Measurements from ENCODE around the gene HOXD3. TPM values are rescaled to one million over a fixed set of nuclear protein-coding genes. Genes with fewer than 3 reads are reported as not detected.

The HOXD3 gene
- total and polyA plus RNA-seq, 2 of the 8 experiments (the other 6 are each of a cell fraction or from before 2014, with no cell fraction given): not detected

DNA sequence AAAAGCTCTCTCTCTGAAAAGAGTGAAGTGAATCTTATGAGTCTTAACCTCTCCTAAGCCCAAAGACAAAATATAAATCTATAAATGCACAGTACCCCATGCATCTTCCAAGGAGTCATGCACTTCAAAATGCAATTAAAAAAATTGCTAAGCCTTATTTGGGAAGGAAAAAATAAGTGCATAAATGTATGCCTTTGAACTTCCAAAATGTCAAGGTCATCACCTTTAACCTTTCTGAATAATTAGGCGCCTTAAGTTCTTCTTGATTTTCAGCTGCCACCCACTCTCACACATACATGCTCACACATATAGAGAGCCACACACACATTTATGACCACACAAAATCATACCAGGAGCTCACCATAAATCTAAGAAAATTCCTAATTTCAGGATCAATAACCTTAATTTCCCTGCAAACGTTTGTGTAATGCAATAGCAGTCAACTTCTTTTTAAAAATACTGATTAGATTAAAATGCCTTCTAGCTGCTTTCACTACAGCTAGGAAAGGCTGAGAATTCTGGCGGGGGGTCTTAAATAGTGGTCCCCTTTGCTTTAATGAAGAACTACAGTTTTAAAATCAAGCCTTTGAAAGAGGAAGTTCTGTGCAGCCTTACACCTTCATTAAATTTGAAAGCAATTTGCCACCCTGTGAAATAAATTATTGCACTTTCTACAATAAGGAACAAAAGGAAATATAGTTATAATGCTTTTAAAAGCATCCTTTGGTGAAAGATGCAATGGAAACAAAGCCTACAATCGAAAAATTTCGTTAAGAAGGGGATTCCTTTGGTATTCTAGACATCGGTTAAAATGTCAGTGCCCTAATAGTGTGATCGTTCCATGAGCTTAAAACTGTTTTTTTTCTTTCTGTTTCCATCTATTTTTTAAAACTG, 46.4 kb upstream of the HOXD3 start:
- Histone ChIP-seq H3K18ac (ENCODE audit: extremely low read depth, low read length) (no peak overlapping the region), H4K5ac (ENCODE audit: insufficient read length, low read depth, low read length) (no peak overlapping the region), H3K79me2 (ENCODE audit: control insufficient read depth in 1 of 2, insufficient read depth in 2 of 2, low read length in 2 of 2) (no peaks in the 10 kb centered on the region), H3K79me1 (ENCODE audit: low read depth, low read length) (no peaks in the 10 kb centered on the region), H2BK15ac (ENCODE audit: low read length) (no peak overlapping the region), H3K27me3 (replicated peaks in 1 of 4; ENCODE audit: control insufficient read depth in 3 of 4, extremely low read depth in 1 of 4, insufficient read depth in 3 of 4, low read length in 3 of 4) (peaks cover 95 to 99% (median 98%) of the 10 kb centered on the region in 4 experiments), H3K9me3 (ENCODE audit: insufficient read depth in 2 of 2, low read depth in 1 of 2, low read length in 1 of 2) (no peaks in the 10 kb centered on the region), H2BK12ac (ENCODE audit: low read depth, low read length) (no peak overlapping the region), H2AFZ (ENCODE audit: low read length) (no peak overlapping the region), H4K20me1 (replicated peaks in 1 of 2; ENCODE audit: control insufficient read depth in 1 of 2, insufficient read depth in 2 of 2, low read length in 2 of 2) (peaks cover 22 to 35% of the 10 kb centered on the region in 2 experiments), H3K14ac (ENCODE audit: insufficient read length) (no peak overlapping the region), H2BK5ac (ENCODE audit: low read depth, low read length) (no peak overlapping the region), H3K4ac (replicated peaks; ENCODE audit: insufficient read length, low read depth, low read length) (no peak overlapping the region), H3K27ac (ENCODE audit: low read depth, low read length) (no peak overlapping the region), H2BK20ac (ENCODE audit: low read length) (no peak overlapping the region), H3K23ac (ENCODE audit: insufficient read length) (no peak overlapping the region), H3K4me1 (replicated peaks in 1 of 4; ENCODE audit: control insufficient read depth in 3 of 4, insufficient read depth in 4 of 4, low read length in 3 of 4) (peaks cover 0 to 12% (median 5%) of the 10 kb centered on the region in 4 experiments; a peak in 5 of 7 replicates), H3K4me2 (ENCODE audit: insufficient read depth in 1 of 2, low read depth in 2 of 2, low read length in 2 of 2) (no peak overlapping the region), H2AK5ac (ENCODE audit: low read depth, low read length) (no peak overlapping the region), H2BK120ac (replicated peaks; ENCODE audit: low read depth, low read length) (no peak overlapping the region), H3K23me2 (ENCODE audit: low read depth, low read length) (0 out of 2 replicates have a peak, but pooled peaks cover 2% of the 10 kb centered on the region), H3K36me3 (ENCODE audit: control insufficient read depth in 2 of 4, insufficient read depth in 4 of 4, low read length in 3 of 4) (peaks cover 0 to 8% (median 0%) of the 10 kb centered on the region in 4 experiments; a peak in 1 of 8 replicates), H4K91ac (replicated peaks; ENCODE audit: insufficient read length, low read length) (no peak overlapping the region), H4K8ac (ENCODE audit: extremely low read depth, insufficient read depth, low read length) (no peak overlapping the region), H3K9ac (replicated peaks in 1 of 4; ENCODE audit: extremely low read depth in 1 of 4, low read depth in 3 of 4, low read length in 3 of 4) (no peak overlapping the region), H3K56ac (replicated peaks; ENCODE audit: insufficient read length, low read depth, low read length) (no peak overlapping the region), H3K4me3 (ENCODE audit: extremely low read depth in 1 of 4, insufficient read depth in 2 of 4, low read depth in 3 of 4, low read length in 4 of 4) (no peak overlapping the region)
- DNase-seq (ENCODE audit: low read depth in 1 of 2, low spot score in 2 of 2) (no peak), FAIRE-seq (no peak)
- WGBS, 2 experiments (ENCODE audit: extremely low coverage in 1 of 2, insufficient coverage in 1 of 2, insufficient read length in 1 of 2, insufficient replicate concordance in 2 of 2, low coverage in 1 of 2, low lambda C conversion rate in 2 of 2, missing lambda C conversion rate in 1 of 2): 30% methylated on average over 7 of the region's 7 CpGs; no CpG with 5 or more reads in 1 of the 2 experiments
- ChIA-PET CTCF (ENCODE audit: partially characterized antibody) (interaction anchor here (0.5 to 5.4 kb wide), 26 partner anchors 8 to 840 kb away, joined by 3 to 42 read pairs (median 4); partner anchors contain the start of genes EVX2 and HOXD9), POLR2A (ENCODE audit: partially characterized antibody) (interaction anchor here (0.6 kb wide), 1 partner anchor 8 kb away, joined by 3 read pairs; no protein-coding TSS in a partner anchor)
- no peak for TF ChIP-seq ATF2 (IDR thresholded peaks at IDR 0.05; ENCODE audit: low read length)
- no peak for TF ChIP-seq SRF (IDR thresholded peaks at IDR 0.05; ENCODE audit: low read depth, low read length)
- TF ChIP-seq CBX8 (IDR thresholded peaks at IDR 0.05; ENCODE audit: borderline replicate concordance, low read depth, low read length): peak; percentile 86
- TF ChIP-seq JUN (IDR thresholded peaks at IDR 0.05; ENCODE audit: low read depth, low read length): no peak
- TF ChIP-seq RAD21 (IDR thresholded peaks at IDR 0.05 in 1 of 2, conservative IDR thresholded peaks at IDR 0.05 in 1 of 2; ENCODE audit: low read depth in 2 of 2, low read length in 2 of 2): no peak
